Stimulated activated CD8-positive, alpha-beta memory T cell treated with anti-CD3 and anti-CD28 coated beads, Interleukin-15, amount 100 ng/mL, for 24 hours (primary cell): ENCODE data around the gene CARHSP1.
"Not testable (repeated sequence)": the region's sequence is repeated elsewhere in the genome, so short reads cannot be mapped to it uniquely, and the experiment has no call there.

Experiments
- DNase-seq: peaks from one replicate; pipeline ENCODE4 v3.0.0-alpha.2; 2020; ENCODE audit warnings: low read depth

The CARHSP1 gene

GRCh38 chr16:8872071-8872470, 3.3 kb upstream of the CARHSP1 start:
- no peak for DNase-seq

GRCh38 chr16:8869988-8870241, 1.1 kb upstream of the CARHSP1 start:
- not testable (repeated sequence) for DNase-seq

GRCh38 chr16:8869212-8869987, 594 bp upstream of the CARHSP1 start:
- no peak for DNase-seq

GRCh38 chr16:8867932-8868415, 832 bp downstream of the CARHSP1 start:
- peak; percentile 36 for DNase-seq

GRCh38 chr16:8867216-8867931, 1.4 kb downstream of the CARHSP1 start:
- DNase-seq: no peak

GRCh38 chr16:8866884-8867215, 2.0 kb downstream of the CARHSP1 start:
- DNase-seq: no peak

- DNase-seq: no peak
Measured at GRCh38 chr16:8866118-8866883, 2.5 kb downstream of the CARHSP1 start.

- no peak for DNase-seq
Measured at GRCh38 chr16:8865145-8865882, 3.5 kb downstream of the CARHSP1 start.

- no peak for DNase-seq
Measured at GRCh38 chr16:8864480-8865110, 4.2 kb downstream of the CARHSP1 start.

GRCh38 chr16:8863594-8864424, 5.0 kb downstream of the CARHSP1 start:
- DNase-seq: no peak

GRCh38 chr16:8862309-8863130, 6.3 kb downstream of the CARHSP1 start:
- no peak for DNase-seq

- DNase-seq: no peak
Measured at GRCh38 chr16:8861563-8862308, 7.1 kb downstream of the CARHSP1 start.

GRCh38 chr16:8859913-8860881, 8.6 kb downstream of the CARHSP1 start:
- no peak for DNase-seq

GRCh38 chr16:8858994-8859912, 9.6 kb downstream of the CARHSP1 start:
- DNase-seq: no peak

- DNase-seq: no peak
Measured at GRCh38 chr16:8855972-8856371, 12.8 kb downstream of the CARHSP1 start.

GRCh38 chr16:8855051-8855786, 13.6 kb downstream of the CARHSP1 start:
- DNase-seq: no peak
